ENCODE results near the gene GFOD1. TPM values are rescaled to one million over a fixed set of nuclear protein-coding genes. Genes with fewer than 3 reads are reported as not detected.

The GFOD1 gene
- total RNA-seq, 2 experiments from 2014 or later = 22.6 to 35.0 TPM

DNA sequence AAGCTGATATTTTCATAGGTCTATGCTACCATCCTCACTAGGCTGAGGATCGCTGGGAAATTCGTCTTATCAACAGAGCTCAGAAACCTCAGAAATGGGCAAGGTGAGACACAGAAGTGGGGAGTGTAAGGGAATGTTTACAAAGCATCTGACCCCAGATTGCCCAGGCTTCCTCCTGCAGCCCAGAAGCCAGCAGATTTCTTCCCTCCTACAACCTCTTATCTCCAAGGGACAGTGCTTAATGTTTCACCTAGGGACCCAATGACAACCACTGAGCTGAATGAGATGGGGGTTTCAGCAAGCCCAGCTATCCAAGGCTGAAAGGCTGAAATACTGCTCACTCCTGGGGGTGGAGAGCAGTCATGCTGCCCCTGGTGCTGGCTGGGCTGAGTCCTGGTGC lies 106.6 kb downstream of the GFOD1 start:
- ChIA-PET CTCF (ENCODE audit: unreplicated experiment) (no interaction called here), POLR2A (interaction anchor here (1.0 to 2.8 kb wide), 5 partner anchors 9 to 91 kb away, joined by 3 to 12 read pairs (median 3); no protein-coding TSS in a partner anchor)
- intact Hi-C loops (cut with micrococcal nuclease; ENCODE audit: unreplicated experiment) = no loop called here

DNA sequence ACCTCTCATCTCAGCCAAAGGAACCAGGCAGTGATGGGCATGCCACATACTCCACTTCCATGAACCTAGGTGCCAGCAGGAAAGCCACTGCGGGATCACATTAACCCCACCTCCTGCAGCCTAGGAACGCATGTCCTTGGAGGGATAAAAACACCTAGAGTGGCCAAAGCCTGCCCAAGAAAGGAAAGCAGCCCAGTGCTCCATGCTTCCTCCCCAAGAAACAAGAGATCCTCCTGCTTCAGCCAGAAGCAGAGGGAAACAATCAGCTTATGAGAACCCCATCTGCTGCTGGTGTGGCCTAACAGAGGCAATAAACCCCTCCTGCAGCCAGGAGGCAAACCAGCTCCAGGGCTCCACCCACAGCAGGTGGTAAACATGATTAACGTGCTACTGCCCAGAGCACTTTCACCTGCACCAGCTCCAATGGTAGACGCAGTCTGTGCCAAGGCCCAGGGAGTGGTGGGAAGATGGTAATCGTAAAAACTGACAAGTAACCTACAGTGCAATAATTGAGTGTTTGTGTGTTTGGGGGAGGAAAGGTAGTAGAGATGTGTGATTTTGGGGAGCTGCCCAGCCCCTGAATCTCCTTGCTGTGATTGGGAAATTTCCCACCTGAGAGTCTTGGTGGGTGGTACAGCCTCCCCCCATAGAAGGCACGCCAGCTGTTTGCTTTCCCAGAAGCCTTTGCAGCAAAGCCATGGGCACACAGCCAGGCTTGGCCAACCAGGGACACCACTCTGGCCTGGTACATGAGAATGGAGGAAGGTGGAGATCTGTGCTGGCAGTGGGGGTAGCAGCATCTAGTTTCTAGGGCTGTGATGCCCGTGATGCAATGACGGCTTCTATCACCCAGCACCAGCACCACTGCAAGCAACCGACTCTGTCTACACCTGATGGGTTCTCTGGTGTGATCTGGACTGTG lies 108.5 kb downstream of the GFOD1 start:
- H3K4me3 ChIP-seq (ENCODE audit: low read depth, low read length, poor library complexity, severe bottlenecking) = no peak overlapping the region
- no peaks in the 10 kb centered on the region for H3K9me2 ChIP-seq (ENCODE audit: insufficient read depth, low read length)
- H3K4me1 ChIP-seq (ENCODE audit: insufficient read depth, low read length, poor library complexity, severe bottlenecking) = peaks cover 63% of the 10 kb centered on the region
- no TSS peak for BruUV-seq (replicated peaks)
- H2AFZ ChIP-seq (ENCODE audit: low read length) = no peak overlapping the region
- TF ChIP-seq EZH2phosphoT487 (IDR thresholded peaks at IDR 0.05; ENCODE audit: borderline replicate concordance, low read depth, low read length) = no peak
- TF ChIP-seq, protein P1, sequence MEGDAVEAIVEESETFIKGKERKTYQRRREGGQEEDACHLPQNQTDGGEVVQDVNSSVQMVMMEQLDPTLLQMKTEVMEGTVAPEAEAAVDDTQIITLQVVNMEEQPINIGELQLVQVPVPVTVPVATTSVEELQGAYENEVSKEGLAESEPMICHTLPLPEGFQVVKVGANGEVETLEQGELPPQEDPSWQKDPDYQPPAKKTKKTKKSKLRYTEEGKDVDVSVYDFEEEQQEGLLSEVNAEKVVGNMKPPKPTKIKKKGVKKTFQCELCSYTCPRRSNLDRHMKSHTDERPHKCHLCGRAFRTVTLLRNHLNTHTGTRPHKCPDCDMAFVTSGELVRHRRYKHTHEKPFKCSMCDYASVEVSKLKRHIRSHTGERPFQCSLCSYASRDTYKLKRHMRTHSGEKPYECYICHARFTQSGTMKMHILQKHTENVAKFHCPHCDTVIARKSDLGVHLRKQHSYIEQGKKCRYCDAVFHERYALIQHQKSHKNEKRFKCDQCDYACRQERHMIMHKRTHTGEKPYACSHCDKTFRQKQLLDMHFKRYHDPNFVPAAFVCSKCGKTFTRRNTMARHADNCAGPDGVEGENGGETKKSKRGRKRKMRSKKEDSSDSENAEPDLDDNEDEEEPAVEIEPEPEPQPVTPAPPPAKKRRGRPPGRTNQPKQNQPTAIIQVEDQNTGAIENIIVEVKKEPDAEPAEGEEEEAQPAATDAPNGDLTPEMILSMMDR (conservative IDR thresholded peaks at IDR 0.05; ENCODE audit: low read length) = peak; percentile 33
- peak overlapping the region; percentile 30 for H3K4me2 ChIP-seq (ENCODE audit: low read length)
- H3K27ac ChIP-seq (ENCODE audit: low read depth, low read length, poor library complexity, severe bottlenecking) = peak overlapping the region; percentile 6
- ChIA-PET POLR2A (interaction anchor here (0.6 to 2.9 kb wide), 12 partner anchors 10 to 376 kb away, joined by 3 to 12 read pairs (median 4); no protein-coding TSS in a partner anchor), CTCF (ENCODE audit: unreplicated experiment) (interaction anchor here (0.6 to 0.9 kb wide), 3 partner anchors 99 to 153 kb away, joined by 3 read pairs; no protein-coding TSS in a partner anchor)
- intact Hi-C loops (cut with micrococcal nuclease; ENCODE audit: unreplicated experiment) = loop anchor here (2.0 to 5.0 kb wide), 2 partner anchors 42 to 108 kb away; partner anchors contain the start of gene GFOD1
- no peaks in the 10 kb centered on the region for H3K79me2 ChIP-seq (ENCODE audit: insufficient read depth, low read depth, low read length)
- peak; percentile 70 for DNase-seq (ENCODE audit: low spot score)
- peaks cover 24% of the 10 kb centered on the region for H3K36me3 ChIP-seq (ENCODE audit: insufficient read depth, low read length)
- no peaks in the 10 kb centered on the region for H4K20me1 ChIP-seq (ENCODE audit: insufficient read depth, low read length)
- H3K9me3 ChIP-seq (ENCODE audit: low read length) = no peaks in the 10 kb centered on the region

More for the DNA sequence above, 106.6 kb downstream of the GFOD1 start:
- H3K4me2 ChIP-seq (ENCODE audit: low read length) = no peak overlapping the region
- no peaks in the 10 kb centered on the region for H3K79me2 ChIP-seq (ENCODE audit: insufficient read depth, low read depth, low read length)
- no peak overlapping the region for H2AFZ ChIP-seq (ENCODE audit: low read length)
- peaks cover 24% of the 10 kb centered on the region for H3K36me3 ChIP-seq (ENCODE audit: insufficient read depth, low read length)
- TF ChIP-seq, protein P1 (conservative IDR thresholded peaks at IDR 0.05; ENCODE audit: low read length) = no peak
- no peak for TF ChIP-seq EZH2phosphoT487 (IDR thresholded peaks at IDR 0.05; ENCODE audit: borderline replicate concordance, low read depth, low read length)
- DNase-seq (ENCODE audit: low spot score) = no peak
- BruUV-seq (replicated peaks) = no TSS peak
- H3K9me2 ChIP-seq (ENCODE audit: insufficient read depth, low read length) = no peaks in the 10 kb centered on the region
- H3K4me1 ChIP-seq (ENCODE audit: insufficient read depth, low read length, poor library complexity, severe bottlenecking) = peaks cover 49% of the 10 kb centered on the region
- H4K20me1 ChIP-seq (ENCODE audit: insufficient read depth, low read length) = no peaks in the 10 kb centered on the region
- no peaks in the 10 kb centered on the region for H3K9me3 ChIP-seq (ENCODE audit: low read length)
- H3K27ac ChIP-seq (ENCODE audit: low read depth, low read length, poor library complexity, severe bottlenecking) = no peak overlapping the region
- H3K4me3 ChIP-seq (ENCODE audit: low read depth, low read length, poor library complexity, severe bottlenecking) = no peak overlapping the region

All from OCI-LY7 (cell line).